ENCODE measurements around the gene CDK2AP2.
"Not testable (repeated sequence)": the region's sequence is repeated elsewhere in the genome, so short reads cannot be mapped to it uniquely, and the experiment has no call there.

Gene CDK2AP2, protein sequence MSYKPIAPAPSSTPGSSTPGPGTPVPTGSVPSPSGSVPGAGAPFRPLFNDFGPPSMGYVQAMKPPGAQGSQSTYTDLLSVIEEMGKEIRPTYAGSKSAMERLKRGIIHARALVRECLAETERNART

DNA sequence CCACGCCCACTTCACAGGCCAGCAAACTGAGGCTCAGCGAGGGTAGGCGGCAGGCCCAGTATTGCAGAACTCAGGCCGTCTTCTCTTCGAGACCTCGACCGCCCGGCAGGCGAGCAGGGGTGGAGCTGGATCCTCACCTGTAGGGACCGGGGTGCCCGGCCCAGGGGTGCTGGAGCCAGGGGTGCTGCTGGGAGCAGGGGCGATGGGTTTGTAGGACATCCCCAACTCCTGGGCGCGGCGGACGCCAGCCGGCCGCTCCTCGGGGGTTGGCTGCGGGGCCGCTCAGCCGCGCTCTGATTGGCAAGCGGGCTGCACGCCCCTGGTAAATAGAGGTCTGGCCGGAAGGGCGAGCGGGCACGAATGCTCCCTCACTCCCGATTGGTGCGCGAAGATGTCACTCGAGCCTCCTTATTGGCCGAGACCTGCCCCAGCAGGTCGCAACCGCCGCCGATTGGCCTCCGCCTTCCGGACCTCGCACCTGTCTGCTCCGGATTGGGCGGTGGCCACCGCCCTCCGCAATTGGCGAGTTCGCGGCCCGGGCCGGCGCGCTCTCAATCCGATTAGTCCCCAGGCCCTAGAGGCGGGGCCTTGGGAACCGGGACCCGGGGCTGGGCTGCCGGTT, at the start of gene CDK2AP2:
Gene CDK2AP2, minus strand, starts transcription at position 299 of the 622 bp plus-strand sequence. Its CDS starts 80 bp downstream, at position 219.
- no peak for TF ChIP-seq CTCF (IDR thresholded peaks at IDR 0.05; ENCODE audit: insufficient read depth, low read depth, low read length, missing control alignments)
- H3K4me3 ChIP-seq (ENCODE audit: low read length): peak within 1 kb of the TSS; percentile 75
- peak; percentile 100 for DNase-seq (ENCODE audit: low read depth)

DNA sequence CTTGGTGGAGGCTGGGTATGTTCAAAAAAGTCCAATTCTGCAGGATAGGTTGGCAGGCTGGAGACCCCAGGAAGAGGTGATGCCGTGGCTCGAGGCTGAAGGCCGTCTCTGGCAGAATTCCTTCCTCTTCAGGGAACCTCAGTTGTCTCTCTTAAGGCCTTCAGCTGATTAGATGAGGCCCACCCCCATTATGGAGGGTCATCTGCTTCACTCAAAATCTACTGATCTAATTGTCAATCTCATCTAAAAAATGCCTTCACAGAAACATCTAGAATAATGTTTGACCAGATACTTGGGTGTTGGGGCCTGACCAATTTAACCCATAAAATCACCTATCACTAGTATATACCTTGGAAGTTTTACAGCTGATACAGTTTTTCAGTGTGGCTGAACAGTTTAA, 48.3 kb upstream of the CDK2AP2 start:
- TF ChIP-seq CTCF (IDR thresholded peaks at IDR 0.05; ENCODE audit: insufficient read depth, low read depth, low read length, missing control alignments): no peak
- DNase-seq (ENCODE audit: low read depth): no peak

DNA sequence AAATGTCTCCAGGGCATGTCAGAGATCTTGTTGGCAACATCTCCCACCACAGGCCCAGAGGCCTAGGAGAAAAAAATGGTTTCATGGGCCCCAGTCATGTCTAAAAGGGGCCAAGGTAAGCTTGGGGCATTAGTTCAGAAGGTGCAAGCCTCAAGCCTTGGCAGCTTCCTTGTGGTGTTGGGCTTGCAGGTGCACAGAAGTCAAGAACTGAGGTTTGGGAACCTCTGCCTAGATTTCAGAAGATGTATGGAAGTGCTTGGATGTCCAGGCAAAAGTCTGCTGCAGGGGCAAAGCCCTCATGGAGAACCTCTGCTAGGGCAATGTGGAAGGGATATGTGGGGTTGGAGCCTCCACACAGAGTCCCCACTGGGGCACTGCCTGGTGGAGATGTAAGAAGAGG, 43.7 kb upstream of the CDK2AP2 start:
- DNase-seq (ENCODE audit: low read depth); H3K4me3 ChIP-seq (ENCODE audit: low read length): not testable (repeated sequence)

More for the DNA sequence above, 48.3 kb upstream of the CDK2AP2 start:
- H3K4me3 ChIP-seq (ENCODE audit: low read length): no peak overlapping the region

DNA sequence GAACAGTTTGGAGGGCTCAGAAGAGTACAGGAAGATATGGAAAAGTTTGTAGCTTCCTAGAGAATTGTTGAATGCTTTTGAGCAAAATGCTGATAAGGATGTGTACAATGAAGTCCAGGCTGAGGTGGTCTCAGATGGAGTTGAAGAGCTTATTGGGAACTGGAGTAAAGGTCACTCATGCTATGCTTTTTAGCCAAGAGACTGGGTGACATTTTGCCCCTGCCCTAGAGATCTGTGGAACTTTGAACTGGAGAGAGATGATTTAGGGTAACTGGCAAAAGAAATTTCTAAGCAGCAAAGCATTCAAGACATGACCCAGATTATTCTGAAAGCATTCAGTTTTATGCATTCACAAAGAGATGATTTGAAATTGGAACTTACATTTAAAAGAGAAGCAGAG, 43.2 kb upstream of the CDK2AP2 start:
- TF ChIP-seq CTCF (IDR thresholded peaks at IDR 0.05; ENCODE audit: insufficient read depth, low read depth, low read length, missing control alignments): no peak
- DNase-seq (ENCODE audit: low read depth): no peak
- no peak overlapping the region for H3K4me3 ChIP-seq (ENCODE audit: low read length)

GRCh38 chr11:67548555-67549110, 40.7 kb upstream of the CDK2AP2 start:
- H3K4me3 ChIP-seq (ENCODE audit: low read length): no peak overlapping the region
- no peak for TF ChIP-seq CTCF (IDR thresholded peaks at IDR 0.05; ENCODE audit: insufficient read depth, low read depth, low read length, missing control alignments)
- DNase-seq (ENCODE audit: low read depth): no peak

GRCh38 chr11:67548112-67548511, 40.1 kb upstream of the CDK2AP2 start:
- not testable (repeated sequence) for H3K4me3 ChIP-seq (ENCODE audit: low read length); DNase-seq (ENCODE audit: low read depth)

GRCh38 chr11:67545280-67545679, 37.3 kb upstream of the CDK2AP2 start:
- no peak for TF ChIP-seq CTCF (IDR thresholded peaks at IDR 0.05; ENCODE audit: insufficient read depth, low read depth, low read length, missing control alignments)
- DNase-seq (ENCODE audit: low read depth): no peak
- no peak overlapping the region for H3K4me3 ChIP-seq (ENCODE audit: low read length)

- no peak for TF ChIP-seq CTCF (IDR thresholded peaks at IDR 0.05; ENCODE audit: insufficient read depth, low read depth, low read length, missing control alignments)
- no peak overlapping the region for H3K4me3 ChIP-seq (ENCODE audit: low read length)
- peak; percentile 15 for DNase-seq (ENCODE audit: low read depth)
Observed at GRCh38 chr11:67544616-67545242, 36.8 kb upstream of the CDK2AP2 start.
